ENCODE data around the gene C15orf62.

The C15orf62 gene

DNA sequence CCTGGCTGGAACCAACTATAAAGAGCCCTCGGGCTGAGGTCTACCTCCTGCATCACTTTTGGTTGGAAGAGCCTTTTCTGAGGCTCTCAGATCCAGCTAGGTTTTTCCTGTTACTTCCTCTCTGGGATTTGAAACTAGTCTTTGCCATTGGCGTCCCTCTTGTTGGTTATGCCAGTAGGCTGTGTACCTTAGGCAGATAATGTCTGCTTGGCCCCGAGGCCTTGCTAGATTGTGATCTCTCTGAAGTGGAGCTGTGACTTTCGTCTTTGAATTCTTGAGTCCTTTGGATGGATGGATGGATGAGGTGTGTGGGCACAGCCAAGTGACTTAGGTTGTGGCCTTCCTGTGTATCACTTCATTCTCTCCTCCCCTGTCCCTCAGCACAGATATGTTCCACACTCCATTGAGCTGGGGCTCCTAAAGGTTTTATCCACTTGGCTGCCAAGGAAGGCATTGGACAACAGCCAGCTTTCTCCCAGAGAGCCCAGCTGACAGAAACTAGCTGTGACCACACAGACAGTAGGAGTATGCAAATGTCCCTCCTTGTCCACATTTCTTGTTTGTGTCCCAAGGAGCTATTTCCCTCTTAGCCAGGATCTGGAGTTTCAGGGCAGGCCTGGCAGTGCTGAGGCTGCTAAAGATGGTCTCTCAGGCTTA is 45.4 kb downstream of the C15orf62 start:
- no peak overlapping the region for H3K4me3 ChIP-seq (replicated peaks; ENCODE audit: low read depth, low read length)
- peak; percentile 78 for DNase-seq (ENCODE audit: low read depth)
- TF ChIP-seq, protein P1, sequence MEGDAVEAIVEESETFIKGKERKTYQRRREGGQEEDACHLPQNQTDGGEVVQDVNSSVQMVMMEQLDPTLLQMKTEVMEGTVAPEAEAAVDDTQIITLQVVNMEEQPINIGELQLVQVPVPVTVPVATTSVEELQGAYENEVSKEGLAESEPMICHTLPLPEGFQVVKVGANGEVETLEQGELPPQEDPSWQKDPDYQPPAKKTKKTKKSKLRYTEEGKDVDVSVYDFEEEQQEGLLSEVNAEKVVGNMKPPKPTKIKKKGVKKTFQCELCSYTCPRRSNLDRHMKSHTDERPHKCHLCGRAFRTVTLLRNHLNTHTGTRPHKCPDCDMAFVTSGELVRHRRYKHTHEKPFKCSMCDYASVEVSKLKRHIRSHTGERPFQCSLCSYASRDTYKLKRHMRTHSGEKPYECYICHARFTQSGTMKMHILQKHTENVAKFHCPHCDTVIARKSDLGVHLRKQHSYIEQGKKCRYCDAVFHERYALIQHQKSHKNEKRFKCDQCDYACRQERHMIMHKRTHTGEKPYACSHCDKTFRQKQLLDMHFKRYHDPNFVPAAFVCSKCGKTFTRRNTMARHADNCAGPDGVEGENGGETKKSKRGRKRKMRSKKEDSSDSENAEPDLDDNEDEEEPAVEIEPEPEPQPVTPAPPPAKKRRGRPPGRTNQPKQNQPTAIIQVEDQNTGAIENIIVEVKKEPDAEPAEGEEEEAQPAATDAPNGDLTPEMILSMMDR (IDR thresholded peaks at IDR 0.05; ENCODE audit: low read length, missing control alignments): no peak

DNA sequence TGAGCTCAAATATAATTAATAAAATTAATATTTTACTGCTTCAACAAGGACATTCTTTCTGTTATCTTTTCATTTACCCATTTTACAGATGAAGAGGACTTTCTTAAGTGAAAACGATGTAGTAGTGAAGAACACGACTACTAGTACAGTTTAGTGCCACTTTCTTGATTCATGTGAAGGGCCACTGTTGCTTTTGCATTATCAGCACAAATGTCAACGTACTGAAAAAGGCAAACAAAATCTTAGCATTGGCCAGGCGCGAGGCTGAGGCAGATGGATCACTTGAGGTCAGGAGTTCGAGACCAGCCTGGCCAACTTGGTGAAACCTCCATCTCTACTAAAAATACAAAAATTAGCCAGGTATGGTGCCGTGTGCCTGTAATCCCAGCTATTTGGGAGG is 49.3 kb downstream of the C15orf62 start:
- DNase-seq (ENCODE audit: low read depth): no peak
- TF ChIP-seq, protein P1 (IDR thresholded peaks at IDR 0.05; ENCODE audit: low read length, missing control alignments): no peak
- no peak overlapping the region for H3K4me3 ChIP-seq (replicated peaks; ENCODE audit: low read depth, low read length)

DNA sequence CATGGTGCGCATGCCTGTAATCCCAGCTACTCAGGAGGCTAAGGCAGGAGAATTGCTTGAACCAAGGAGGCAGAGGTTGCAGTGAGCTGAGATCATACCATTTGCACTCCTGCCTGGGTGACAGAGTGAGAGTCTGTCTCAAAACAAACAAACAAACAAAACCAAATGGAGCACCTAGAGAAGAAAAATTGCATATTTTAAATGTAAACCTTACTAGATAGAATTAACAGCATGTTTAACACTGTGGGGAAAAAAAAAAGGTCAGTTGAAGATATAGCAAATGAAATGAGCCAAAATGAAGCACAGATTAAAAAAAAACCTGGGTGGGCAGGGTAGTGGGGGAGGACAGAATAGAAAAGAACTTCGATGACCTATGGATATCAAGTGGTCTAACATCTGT is 51.4 kb downstream of the C15orf62 start:
- TF ChIP-seq, protein P1 (IDR thresholded peaks at IDR 0.05; ENCODE audit: low read length, missing control alignments): no peak
- no peak for DNase-seq (ENCODE audit: low read depth)
- H3K4me3 ChIP-seq (replicated peaks; ENCODE audit: low read depth, low read length): no peak overlapping the region
